Measurements from ENCODE around the gene MGAT5B.

- no peak for TF ChIP-seq POLR2A (IDR thresholded peaks at IDR 0.05; ENCODE audit: low read depth, low read length)
- no peak for TF ChIP-seq TAF1 (IDR thresholded peaks at IDR 0.05; ENCODE audit: borderline replicate concordance, low read depth, low read length)
Observed at GRCh38 chr17:76907352-76907751, 39.1 kb downstream of the MGAT5B start.

All from GM12892 (cell line).